WTC11 (cell line): ENCODE data around the gene TUBB2A.

Source experiments
- ATF2 ChIP-seq: sonication (generic); formaldehyde crosslinking; IDR thresholded peaks from 2 replicates; pipeline ENCODE4 v1.8.1; 2022; ENCODE audit warnings: low read depth, missing genetic modification reagents, borderline replicate concordance
- CTCF ChIP-seq: fragments of 200-600 bp; IDR thresholded peaks from 2 replicates; pipeline ENCODE4 v1.8.0; 2022; ENCODE audit warnings: antibody characterized with exemption
- ESRRA ChIP-seq: sonication (generic); formaldehyde crosslinking; IDR thresholded peaks from 2 replicates; pipeline ENCODE4 v1.8.1; 2022; ENCODE audit warnings: mild to moderate bottlenecking, missing genetic modification reagents, borderline replicate concordance
- FOXP4 ChIP-seq: sonication (generic); formaldehyde crosslinking; IDR thresholded peaks from 2 replicates; pipeline ENCODE4 v1.8.0; 2022; ENCODE audit warnings: mild to moderate bottlenecking, missing genetic modification reagents
- MAX ChIP-seq: sonication (generic); formaldehyde crosslinking; IDR thresholded peaks from 2 replicates; pipeline ENCODE4 v1.8.0; 2022; ENCODE audit warnings: mild to moderate bottlenecking, missing genetic modification reagents
- PREB ChIP-seq: sonication (generic); formaldehyde crosslinking; IDR thresholded peaks from 2 replicates; pipeline ENCODE4 v1.8.1; 2022; ENCODE audit warnings: mild to moderate bottlenecking, missing genetic modification reagents, moderate library complexity, borderline replicate concordance
- STAT6 ChIP-seq: sonication (generic); formaldehyde crosslinking; conservative IDR thresholded peaks from 2 replicates; pipeline ENCODE4 v1.8.1; 2023; ENCODE audit warnings: mild to moderate bottlenecking, low read depth, missing genetic modification reagents, moderate library complexity
- TEAD1 ChIP-seq: sonication (generic); formaldehyde crosslinking; IDR thresholded peaks from 2 replicates; pipeline ENCODE4 v1.8.0; 2022; ENCODE audit warnings: mild to moderate bottlenecking, missing genetic modification reagents
- TEAD4 ChIP-seq: sonication (generic); formaldehyde crosslinking; IDR thresholded peaks from 2 replicates; pipeline ENCODE4 v1.8.0; 2022; ENCODE audit warnings: mild to moderate bottlenecking, missing genetic modification reagents
- USF1 ChIP-seq: sonication (generic); formaldehyde crosslinking; IDR thresholded peaks from 2 replicates; pipeline ENCODE4 v1.8.0; 2022; ENCODE audit warnings: mild to moderate bottlenecking, missing genetic modification reagents
- ZMAT4 ChIP-seq: fragments of 250-450 bp; sonication (Bioruptor Pico); IDR thresholded peaks from 2 replicates; pipeline ENCODE4 v1.9.0; 2021; ENCODE audit warnings: mild to moderate bottlenecking
- ZNF317 ChIP-seq: sonication (generic); formaldehyde crosslinking; IDR thresholded peaks from 2 replicates; pipeline ENCODE4 v1.8.1; 2023; ENCODE audit warnings: low read depth, mild to moderate bottlenecking, moderate library complexity, missing genetic modification reagents, borderline replicate concordance

- TF ChIP-seq TEAD4 = no peak
- TF ChIP-seq ZNF317 (CRISPR knock-in tag) = no peak
- no peak for TF ChIP-seq CTCF
- TF ChIP-seq TEAD1 = no peak; the same call in 1 of the 2 replicates
- TF ChIP-seq STAT6 (CRISPR knock-in tag) = no peak
- TF ChIP-seq ZMAT4 (CRISPR knock-in tag) = no peak
- TF ChIP-seq FOXP4 = no peak
- no peak for TF ChIP-seq ATF2
- TF ChIP-seq PREB (CRISPR knock-in tag) = no peak
- no peak for TF ChIP-seq MAX (CRISPR knock-in tag)
- TF ChIP-seq USF1 (CRISPR knock-in tag) = no peak
- TF ChIP-seq ESRRA = no peak
These were observed 4.7 kb upstream of the TUBB2A start for GRCh38 chr6:3162067-3162497.
